ENCODE measurements around the gene KIRREL1. TPM values are rescaled to one million over a fixed set of nuclear protein-coding genes. Genes with fewer than 3 reads are reported as not detected.

The KIRREL1 gene
- total RNA-seq, 1 donor from 2014 or later = 34.9 TPM

DNA sequence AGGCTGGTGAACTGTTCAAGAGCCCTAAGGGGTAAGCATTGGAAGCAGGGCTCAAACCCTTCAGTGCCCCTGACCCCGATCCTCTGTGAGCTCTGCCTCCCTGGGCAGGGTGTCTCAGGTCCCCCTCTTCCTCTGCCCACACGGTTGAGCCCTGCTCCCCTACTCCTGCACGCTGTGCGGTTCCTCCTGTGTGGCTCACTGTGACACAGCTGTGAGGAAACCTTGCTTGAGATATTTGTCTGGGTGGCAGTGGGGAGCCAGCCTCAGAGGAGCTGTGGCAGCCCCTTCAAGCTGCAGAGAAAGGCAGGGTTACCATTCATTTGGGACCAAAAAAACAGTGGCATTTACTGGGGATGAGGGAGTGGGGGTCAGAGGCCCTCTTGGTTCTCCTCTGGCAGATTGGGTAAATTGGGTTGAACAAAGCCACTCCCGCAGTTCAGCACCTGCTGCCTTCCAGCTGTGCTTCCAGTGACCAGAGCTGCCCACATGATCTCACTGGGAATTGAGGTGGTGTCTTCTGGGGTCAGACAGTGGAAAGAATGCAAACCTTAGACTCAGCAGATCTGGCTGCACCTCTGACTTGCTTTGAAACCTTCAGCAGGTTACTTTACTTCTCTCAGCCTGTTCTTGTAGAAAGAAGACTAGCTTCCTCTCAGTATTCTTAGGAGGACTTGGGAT lies 126.7 kb downstream of the KIRREL1 start:
- intact Hi-C loops (cut with DNase I) = loop anchor here (5.0 kb wide), 1 partner anchor 153 kb away; no protein-coding TSS in a partner anchor
- TF ChIP-seq POLR2AphosphoS5 (IDR thresholded peaks at IDR 0.05; ENCODE audit: insufficient read depth in 1 of 2, low read depth in 1 of 2) (no peak), POLR2A (IDR thresholded peaks at IDR 0.05) (no peak)
- TF ChIP-seq, protein P1, sequence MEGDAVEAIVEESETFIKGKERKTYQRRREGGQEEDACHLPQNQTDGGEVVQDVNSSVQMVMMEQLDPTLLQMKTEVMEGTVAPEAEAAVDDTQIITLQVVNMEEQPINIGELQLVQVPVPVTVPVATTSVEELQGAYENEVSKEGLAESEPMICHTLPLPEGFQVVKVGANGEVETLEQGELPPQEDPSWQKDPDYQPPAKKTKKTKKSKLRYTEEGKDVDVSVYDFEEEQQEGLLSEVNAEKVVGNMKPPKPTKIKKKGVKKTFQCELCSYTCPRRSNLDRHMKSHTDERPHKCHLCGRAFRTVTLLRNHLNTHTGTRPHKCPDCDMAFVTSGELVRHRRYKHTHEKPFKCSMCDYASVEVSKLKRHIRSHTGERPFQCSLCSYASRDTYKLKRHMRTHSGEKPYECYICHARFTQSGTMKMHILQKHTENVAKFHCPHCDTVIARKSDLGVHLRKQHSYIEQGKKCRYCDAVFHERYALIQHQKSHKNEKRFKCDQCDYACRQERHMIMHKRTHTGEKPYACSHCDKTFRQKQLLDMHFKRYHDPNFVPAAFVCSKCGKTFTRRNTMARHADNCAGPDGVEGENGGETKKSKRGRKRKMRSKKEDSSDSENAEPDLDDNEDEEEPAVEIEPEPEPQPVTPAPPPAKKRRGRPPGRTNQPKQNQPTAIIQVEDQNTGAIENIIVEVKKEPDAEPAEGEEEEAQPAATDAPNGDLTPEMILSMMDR (IDR thresholded peaks at IDR 0.05) = no peak
- H3K27ac ChIP-seq = no peak overlapping the region
- peaks cover 10% of the 10 kb centered on the region for H3K4me1 ChIP-seq
- DNase-seq (ENCODE audit: extremely low spot score in 2 of 2) = no peak
- H3K4me3 ChIP-seq = no peak overlapping the region
- no peaks in the 10 kb centered on the region for H3K9me3 ChIP-seq
- no peaks in the 10 kb centered on the region for H3K36me3 ChIP-seq
- H3K27me3 ChIP-seq = no peaks in the 10 kb centered on the region

DNA sequence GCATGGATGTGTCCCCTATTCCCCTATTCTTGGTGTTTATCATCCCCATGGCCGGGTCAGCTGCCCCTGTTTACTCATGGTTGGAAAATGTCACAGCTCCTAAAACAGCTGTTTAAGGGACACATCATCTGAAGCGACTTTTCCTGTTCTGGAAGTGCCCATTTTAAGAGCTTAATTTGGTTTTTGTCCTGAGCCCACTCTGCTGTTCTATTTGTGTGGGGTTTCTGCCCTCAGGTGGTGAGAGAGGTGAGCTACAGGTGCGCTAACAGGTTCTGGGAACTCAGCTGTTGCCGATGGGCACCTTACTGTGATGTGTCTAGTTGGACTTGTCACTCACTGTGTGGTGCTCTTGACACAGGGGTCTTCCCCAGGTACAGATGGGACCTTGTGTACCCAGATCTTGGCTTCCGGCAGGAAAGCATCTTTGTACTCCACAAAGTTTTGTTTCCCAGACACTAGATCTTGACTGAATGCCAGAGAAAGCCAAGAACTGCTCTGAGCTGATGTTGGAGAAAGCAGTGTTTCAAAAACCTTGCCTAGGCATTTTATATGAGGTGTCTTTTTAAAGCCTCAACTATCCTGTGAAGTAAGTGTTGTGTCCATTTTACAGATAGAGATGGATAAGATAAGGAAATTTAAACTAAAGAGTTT lies 128.3 kb downstream of the KIRREL1 start:
- TF ChIP-seq, protein P1 (IDR thresholded peaks at IDR 0.05) = peak in 1 of 3 experiments; percentile 32
- no peak for TF ChIP-seq POLR2AphosphoS5 (IDR thresholded peaks at IDR 0.05; ENCODE audit: insufficient read depth in 1 of 2, low read depth in 1 of 2)
- no peak for DNase-seq (ENCODE audit: extremely low spot score in 2 of 2)
- no peak overlapping the region for H3K4me3 ChIP-seq
- H3K27ac ChIP-seq = no peak overlapping the region
- peaks cover 10% of the 10 kb centered on the region for H3K4me1 ChIP-seq
- no peaks in the 10 kb centered on the region for H3K27me3 ChIP-seq
- no peaks in the 10 kb centered on the region for H3K9me3 ChIP-seq
- intact Hi-C loops (cut with DNase I) = no loop called here
- no peaks in the 10 kb centered on the region for H3K36me3 ChIP-seq

DNA sequence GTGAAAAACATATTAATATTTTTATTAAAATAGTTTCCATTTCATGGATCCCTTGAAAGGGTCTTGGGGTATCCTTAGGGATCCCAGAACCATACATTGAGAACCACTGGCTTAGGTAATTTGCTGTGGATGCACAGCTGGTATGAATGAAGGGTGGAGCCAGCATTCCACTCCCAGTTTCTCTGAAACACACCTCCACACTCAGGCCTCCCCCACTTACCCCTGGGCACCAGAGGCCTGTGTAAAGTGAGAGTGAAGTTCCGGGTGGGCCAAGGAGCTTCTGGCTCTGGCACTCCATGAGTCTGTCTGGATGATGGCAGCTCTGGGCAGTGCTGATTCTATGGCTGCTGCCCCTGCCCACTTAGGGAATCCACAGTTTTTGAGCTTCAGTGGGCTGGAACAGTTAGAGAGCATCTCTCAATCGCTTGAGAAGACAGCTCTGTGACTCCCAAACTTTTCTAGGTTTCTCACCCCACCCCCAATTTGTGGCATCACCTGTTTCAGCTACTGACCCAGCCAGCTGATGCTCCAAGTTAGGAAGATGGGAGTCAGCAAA lies 129.5 kb downstream of the KIRREL1 start:
- Histone ChIP-seq H3K4me1 (peaks cover 6% of the 10 kb centered on the region), H3K9me3 (no peaks in the 10 kb centered on the region), H3K4me3 (no peak overlapping the region), H3K36me3 (no peaks in the 10 kb centered on the region), H3K27ac (no peak overlapping the region), H3K27me3 (no peaks in the 10 kb centered on the region)
- no peak for DNase-seq (ENCODE audit: extremely low spot score in 2 of 2)
- intact Hi-C loops (cut with DNase I) = no loop called here
- no peak for TF ChIP-seq POLR2A (IDR thresholded peaks at IDR 0.05)
- TF ChIP-seq, protein P1 (IDR thresholded peaks at IDR 0.05) = no peak
- no peak for TF ChIP-seq POLR2AphosphoS5 (IDR thresholded peaks at IDR 0.05; ENCODE audit: insufficient read depth in 1 of 2, low read depth in 1 of 2)

DNA sequence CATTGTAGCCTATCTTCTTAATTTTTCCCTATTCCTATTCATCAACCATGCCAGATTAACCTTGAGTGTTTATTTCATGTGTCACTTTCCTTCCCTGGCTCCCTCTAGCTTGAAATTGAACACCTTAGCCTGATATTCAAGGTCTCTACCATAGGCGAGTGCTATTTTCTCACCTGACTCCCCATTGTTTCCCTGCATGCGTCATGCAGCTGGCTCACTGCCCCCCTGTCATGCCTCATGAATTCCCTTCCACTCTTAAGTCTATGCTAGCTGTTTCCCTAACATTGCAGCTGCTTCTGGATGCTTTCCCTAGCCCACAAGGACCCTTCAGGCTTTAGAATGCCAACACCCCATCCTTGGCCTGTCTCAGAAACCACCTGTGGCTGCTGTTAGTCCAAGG lies 130.6 kb downstream of the KIRREL1 start:
- Histone ChIP-seq H3K27ac (no peak overlapping the region), H3K4me3 (no peak overlapping the region), H3K4me1 (no peaks in the 10 kb centered on the region), H3K9me3 (no peaks in the 10 kb centered on the region), H3K27me3 (no peaks in the 10 kb centered on the region), H3K36me3 (no peaks in the 10 kb centered on the region)
- DNase-seq (ENCODE audit: extremely low spot score in 2 of 2) = no peak
- TF ChIP-seq, protein P1 (IDR thresholded peaks at IDR 0.05) = no peak
- no peak for TF ChIP-seq POLR2AphosphoS5 (IDR thresholded peaks at IDR 0.05; ENCODE audit: insufficient read depth in 1 of 2, low read depth in 1 of 2)
- TF ChIP-seq POLR2A (IDR thresholded peaks at IDR 0.05) = no peak
- intact Hi-C loops (cut with DNase I) = no loop called here

DNA sequence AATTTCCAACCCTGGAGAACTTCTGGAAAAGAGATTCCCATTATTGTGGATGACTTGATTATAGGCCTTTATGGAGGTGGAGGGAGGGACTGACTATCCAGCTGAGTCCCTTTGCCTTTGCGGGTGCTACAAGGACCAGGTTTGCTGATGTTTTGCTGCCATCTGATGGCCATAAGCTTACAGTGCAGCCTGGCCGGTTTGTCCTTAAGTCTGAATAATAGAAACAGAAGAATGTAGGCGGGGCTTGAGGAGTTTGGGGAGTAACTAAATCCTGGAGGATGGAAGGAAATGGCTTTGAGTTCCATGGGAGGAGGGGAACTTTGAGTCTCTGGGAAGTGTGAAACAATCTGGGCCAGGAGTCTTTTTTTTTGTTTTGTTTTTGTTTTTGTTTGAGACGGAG lies 131.6 kb downstream of the KIRREL1 start:
- no peaks in the 10 kb centered on the region for H3K9me3 ChIP-seq
- no peak for DNase-seq (ENCODE audit: extremely low spot score in 2 of 2)
- H3K36me3 ChIP-seq = no peaks in the 10 kb centered on the region
- H3K4me1 ChIP-seq = no peaks in the 10 kb centered on the region
- intact Hi-C loops (cut with DNase I) = no loop called here
- H3K4me3 ChIP-seq = no peak overlapping the region
- H3K27me3 ChIP-seq = no peaks in the 10 kb centered on the region
- H3K27ac ChIP-seq = no peak overlapping the region
- peak in 1 of 2 donors; percentile 62 for TF ChIP-seq POLR2AphosphoS5 (IDR thresholded peaks at IDR 0.05; ENCODE audit: insufficient read depth in 1 of 2, low read depth in 1 of 2)
- TF ChIP-seq POLR2A (IDR thresholded peaks at IDR 0.05) = no peak
- TF ChIP-seq, protein P1 (IDR thresholded peaks at IDR 0.05) = peak; percentile 87 to 97 (median 94)
